GM19240 (cell line): ENCODE measurements around the gene NBPF1.
"Not testable (repeated sequence)": the region's sequence is repeated elsewhere in the genome, so short reads cannot be mapped to it uniquely, and the experiment has no call there.

Source experiments
- DNase-seq: peaks from one replicate; pipeline ENCODE4 v3.0.0; 2011; ENCODE audit warnings: low spot score; ENCODE audit not compliant: insufficient read length

Gene NBPF1

GRCh38 chr1:16642025-16642966 is 28.9 kb upstream of the NBPF1 start:
- not testable (repeated sequence) for DNase-seq

- not testable (repeated sequence) for DNase-seq
Observed at GRCh38 chr1:16641159-16641975, 28.0 kb upstream of the NBPF1 start.

GRCh38 chr1:16639091-16640031 is 26.0 kb upstream of the NBPF1 start:
- not testable (repeated sequence) for DNase-seq

- DNase-seq: not testable (repeated sequence)
Observed at GRCh38 chr1:16637941-16638778, 24.8 kb upstream of the NBPF1 start.

- not testable (repeated sequence) for DNase-seq
Observed at GRCh38 chr1:16636551-16637195, 23.3 kb upstream of the NBPF1 start.

- not testable (repeated sequence) for DNase-seq
Observed at GRCh38 chr1:16635959-16636358, 22.6 kb upstream of the NBPF1 start.

- not testable (repeated sequence) for DNase-seq
Observed at GRCh38 chr1:16633540-16634282, 20.3 kb upstream of the NBPF1 start.

- DNase-seq: not testable (repeated sequence)
Observed at GRCh38 chr1:16632044-16632850, 18.9 kb upstream of the NBPF1 start.

- DNase-seq: no peak
Observed at GRCh38 chr1:16631248-16632043, 18.1 kb upstream of the NBPF1 start.

- no peak for DNase-seq
Observed at GRCh38 chr1:16630661-16631247, 17.4 kb upstream of the NBPF1 start.

- DNase-seq: not testable (repeated sequence)
Observed at GRCh38 chr1:16629916-16630530, 16.7 kb upstream of the NBPF1 start.

- no peak for DNase-seq
Observed at GRCh38 chr1:16628361-16629111, 15.2 kb upstream of the NBPF1 start.

- DNase-seq: not testable (repeated sequence)
Observed at GRCh38 chr1:16626409-16626983, 13.1 kb upstream of the NBPF1 start.

- no peak for DNase-seq
Observed at GRCh38 chr1:16625497-16626408, 12.4 kb upstream of the NBPF1 start.
